ENCODE results near the gene FIGLA. TPM values are rescaled to one million over a fixed set of nuclear protein-coding genes. Genes with fewer than 3 reads are reported as not detected.

The FIGLA gene, protein sequence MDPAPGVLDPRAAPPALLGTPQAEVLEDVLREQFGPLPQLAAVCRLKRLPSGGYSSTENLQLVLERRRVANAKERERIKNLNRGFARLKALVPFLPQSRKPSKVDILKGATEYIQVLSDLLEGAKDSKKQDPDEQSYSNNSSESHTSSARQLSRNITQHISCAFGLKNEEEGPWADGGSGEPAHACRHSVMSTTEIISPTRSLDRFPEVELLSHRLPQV
- not detected for polyA plus RNA-seq (ENCODE audit: insufficient read length in 12 of 12)
- long read RNA-seq, donor 1 = 0 reads
- long read RNA-seq, donor 2 = 0 reads
- long read RNA-seq, donor 3 = 0 reads
- long read RNA-seq, donor 4 = 0 reads
- long read RNA-seq, donor 5 = 0 reads
- long read RNA-seq, donor 6 = 0 reads
- long read RNA-seq, donor 7 = 0 reads
- long read RNA-seq, donor 8 = 0 reads
- long read RNA-seq, donor 9 = 0 reads
- long read RNA-seq, donor 10 = 0 reads
- long read RNA-seq, donor 11 = 0 reads

DNA sequence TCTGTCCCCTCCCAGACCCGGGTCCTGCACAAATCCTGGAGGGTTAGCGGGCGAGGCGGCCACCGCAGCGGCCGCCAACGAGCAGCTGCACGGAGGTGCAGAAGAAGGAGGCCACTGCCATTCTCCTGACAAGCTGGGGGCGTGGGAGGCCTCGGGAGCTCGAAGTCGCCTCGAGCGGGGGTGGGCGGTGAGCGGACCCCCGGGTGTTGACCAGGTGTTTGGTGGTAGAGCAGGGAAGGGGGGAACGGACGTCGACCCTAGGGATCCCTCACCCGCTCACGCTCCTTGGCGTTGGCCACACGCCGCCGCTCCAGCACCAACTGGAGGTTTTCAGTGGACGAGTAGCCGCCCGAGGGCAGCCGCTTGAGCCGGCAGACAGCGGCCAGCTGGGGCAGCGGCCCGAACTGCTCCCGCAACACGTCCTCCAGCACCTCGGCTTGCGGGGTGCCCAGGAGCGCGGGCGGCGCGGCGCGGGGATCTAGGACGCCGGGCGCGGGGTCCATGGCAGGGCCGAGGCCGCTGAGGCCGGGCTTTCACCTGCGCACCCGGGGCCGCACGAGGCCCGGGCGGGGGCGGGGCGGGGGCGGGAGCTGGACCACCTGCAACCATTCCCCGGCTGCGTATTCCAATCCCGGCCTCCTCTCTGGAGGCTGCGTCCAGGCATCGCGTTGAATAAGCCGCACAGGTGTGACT lies at the start of gene FIGLA:
TSS of gene FIGLA (minus strand) at position 508 of the 693 bp plus-strand sequence. CDS start at position 503, 5 bp downstream.
- DNase-seq = no peak

DNA sequence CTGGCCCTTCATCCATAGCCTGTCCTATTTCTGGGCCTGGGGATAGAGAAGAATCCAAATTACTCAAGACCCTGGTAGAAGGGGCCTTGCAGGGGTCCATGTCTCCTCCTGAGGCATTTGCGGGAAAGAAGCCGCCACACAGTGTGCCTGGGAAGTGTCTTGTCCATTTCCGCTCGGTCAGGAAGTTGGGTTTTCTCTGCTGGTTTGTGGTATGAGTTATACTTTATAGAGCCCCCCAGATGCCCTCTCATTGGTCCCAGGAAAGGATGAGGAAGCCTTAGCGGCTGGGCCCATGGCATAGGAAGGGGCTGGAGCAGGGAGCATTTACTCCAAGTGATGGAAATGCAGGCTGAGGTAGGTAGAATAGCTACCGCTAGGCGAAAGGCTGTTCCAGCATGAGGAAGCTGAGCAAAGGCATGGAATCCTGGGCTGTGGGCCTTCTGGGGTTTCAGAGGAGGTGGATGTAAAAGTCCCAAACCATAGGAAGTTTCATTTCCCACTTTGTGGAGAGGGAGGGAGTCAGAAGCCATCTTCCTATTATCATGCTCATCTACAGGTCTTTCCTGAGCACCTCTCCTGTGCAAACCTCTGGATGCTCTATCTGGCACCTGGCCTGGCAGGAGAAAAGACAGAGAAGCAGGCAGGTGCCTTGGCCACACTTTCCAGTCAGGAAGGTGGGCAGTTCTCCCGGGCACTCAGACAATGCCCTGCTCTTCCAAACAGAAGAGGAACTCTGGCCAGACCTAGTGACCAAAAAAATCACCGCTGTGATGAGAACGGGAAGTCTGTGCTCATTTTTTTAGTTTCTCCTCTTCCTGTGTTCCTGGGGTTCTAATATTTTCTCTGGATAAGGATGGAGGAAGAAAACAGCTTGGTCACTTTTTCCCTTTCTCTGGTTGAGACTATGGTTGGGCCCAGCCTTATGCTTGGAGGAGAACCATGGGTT lies 47.8 kb upstream of the FIGLA start:
- DNase-seq = no peak

DNA sequence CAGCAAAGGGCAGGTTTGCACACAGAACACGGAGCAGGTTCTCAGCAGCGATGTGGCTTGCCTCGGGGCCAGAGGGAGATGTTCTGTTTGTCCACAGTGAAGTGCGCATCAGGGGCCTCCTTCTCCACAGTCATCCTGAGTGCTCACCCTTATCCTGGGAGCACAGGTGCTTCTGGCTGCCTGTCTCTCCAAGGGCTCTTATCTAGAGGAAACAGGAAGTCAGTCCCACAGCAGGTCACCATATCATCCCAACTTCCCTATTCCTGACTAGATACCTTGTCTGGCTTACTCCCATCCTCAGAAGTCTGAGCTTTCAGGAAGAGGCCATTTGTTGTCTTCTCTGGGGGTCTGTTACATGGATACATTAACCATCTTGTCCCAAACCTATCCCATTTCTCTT lies 45.2 kb upstream of the FIGLA start, which contains the start of gene CD207:
TSS of gene CD207 (minus strand) at position 174 of the 400 bp plus-strand sequence. CDS start at position 134, 40 bp downstream.
- DNase-seq = no peak

DNA sequence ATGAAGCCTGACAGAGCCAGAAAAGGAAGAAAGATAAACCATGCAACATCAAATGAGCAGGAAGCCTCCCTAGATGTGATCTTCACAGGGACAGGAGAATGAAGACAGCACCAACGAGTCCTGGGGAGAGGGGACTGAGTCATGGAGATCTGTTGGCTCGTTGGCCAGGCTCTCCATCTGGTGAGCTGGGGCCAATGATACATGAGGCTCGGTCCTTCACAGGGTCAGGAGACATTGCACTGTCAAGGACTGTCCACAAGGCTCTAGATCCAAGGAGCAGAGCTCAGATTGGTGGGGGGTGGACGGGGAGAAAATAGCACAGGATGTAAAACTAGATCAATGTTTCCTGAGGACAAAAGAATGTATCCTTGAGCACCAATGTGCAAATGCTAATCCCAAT lies 44.4 kb upstream of the FIGLA start:
- no peak for DNase-seq

DNA sequence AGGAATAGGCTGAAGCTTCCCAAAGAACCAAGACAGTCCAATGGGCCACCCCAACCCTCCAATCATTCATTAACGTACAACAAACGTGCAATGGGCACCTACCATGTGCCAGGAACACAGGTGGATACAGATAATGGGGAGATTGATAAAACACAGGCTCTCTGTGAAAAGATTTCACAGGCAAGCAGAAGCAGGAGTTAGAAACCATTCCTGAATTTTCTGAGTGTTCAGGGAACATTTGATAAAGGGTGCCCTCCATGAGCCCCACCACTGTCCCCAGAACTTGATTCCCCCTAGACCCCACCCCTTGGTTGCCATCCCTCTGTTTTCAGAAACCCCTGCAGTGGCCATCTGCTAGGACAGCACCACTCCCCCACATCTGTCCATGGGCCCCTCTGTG lies 43.7 kb upstream of the FIGLA start:
- no peak for DNase-seq

DNA sequence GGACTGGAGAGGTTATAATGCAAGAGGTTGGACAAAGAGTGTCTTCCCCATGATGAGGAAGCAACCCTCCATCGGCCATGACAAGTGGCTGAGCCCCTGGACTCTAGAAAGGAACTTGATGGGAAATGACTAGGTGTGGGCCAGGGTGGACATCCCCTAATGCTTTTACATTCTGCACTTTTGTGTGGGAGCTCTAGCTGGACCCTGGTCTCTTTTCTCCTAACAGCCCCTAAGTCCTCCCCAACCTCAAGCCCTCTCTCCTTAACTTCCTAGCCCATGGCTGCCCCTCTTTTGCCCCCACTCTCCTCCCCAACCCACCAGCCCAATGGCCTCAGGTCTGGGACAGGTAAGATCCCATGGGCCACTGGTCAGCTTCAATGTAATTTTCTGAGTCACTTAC lies 42.8 kb upstream of the FIGLA start:
- DNase-seq = no peak

DNA sequence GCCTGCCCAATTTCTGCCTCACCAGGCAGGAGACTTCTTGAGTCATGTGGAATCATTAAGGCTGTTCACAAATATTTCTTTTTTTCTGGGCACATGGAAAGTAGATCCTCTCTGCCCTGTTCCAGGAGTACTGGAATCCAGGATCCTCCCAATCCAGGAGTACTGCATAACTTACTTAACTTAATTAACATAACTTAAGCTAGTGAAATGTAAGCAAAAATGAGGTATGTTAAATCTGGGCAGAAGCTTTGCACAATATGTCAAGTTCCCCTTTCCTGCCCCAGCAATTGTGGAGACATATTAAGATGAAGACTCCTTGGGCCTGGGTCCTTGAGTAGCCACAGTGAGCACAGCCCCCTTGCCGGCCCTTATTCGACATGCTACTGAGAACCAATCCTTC lies 41.9 kb upstream of the FIGLA start:
- no peak for DNase-seq

DNA sequence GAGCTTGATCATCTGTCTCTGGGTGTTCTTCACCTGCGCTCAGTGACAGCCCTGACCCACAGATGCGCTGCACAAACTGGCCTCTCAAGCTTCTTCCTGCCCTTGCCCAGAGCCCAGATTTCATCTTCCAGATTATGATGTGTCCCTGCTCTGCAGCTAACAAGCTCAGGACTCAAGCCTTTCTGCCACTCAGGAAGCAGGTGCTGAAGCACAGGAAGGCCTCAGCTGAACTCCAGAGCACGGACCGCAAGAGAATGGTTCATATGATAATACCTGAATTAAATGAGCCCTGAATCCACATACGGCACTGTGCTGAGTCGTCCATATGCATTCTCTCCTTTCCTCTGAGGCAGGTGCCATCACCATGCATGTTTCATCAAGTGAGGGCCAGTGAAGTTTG lies 41.4 kb upstream of the FIGLA start:
- DNase-seq = no peak

DNA sequence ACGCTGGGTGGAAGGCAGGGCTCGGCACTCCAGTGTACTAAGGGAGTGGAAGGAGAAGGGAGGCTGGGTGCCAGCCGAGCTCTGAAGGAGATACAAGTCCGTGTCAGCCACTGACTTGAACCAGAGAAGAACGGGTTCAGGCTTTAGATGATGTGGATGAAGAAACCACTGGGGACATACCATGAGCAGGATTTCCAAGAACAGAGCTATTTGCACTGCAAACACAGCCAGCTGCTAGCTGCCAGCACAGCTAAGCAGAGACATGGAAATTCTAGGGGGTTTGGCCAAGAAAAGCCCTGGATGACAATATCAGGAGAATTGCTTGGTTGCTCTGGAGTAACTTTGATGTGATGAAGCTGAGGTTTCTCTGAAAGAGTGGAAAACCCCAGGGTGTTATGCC lies 39.9 kb upstream of the FIGLA start:
- DNase-seq = peak; percentile 45

DNA sequence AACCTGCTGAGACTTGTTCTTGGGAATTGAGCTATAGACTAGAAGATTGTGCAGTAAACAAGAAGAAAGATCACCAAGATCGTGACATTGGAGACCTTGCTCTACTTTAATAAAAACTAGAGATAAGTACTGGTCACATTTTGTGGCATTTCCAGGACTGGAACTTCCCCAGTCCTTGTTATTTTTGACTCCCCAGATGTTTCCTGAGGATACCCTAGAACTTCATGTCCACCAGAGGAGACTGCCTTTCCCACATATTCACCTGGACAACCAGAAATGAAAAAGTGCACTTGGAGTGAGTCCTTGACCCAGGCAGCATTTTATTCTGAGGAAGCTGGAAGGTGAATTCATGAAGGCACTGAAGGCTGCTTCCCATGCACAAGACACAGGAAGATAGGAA lies 39.5 kb upstream of the FIGLA start:
- DNase-seq = no peak

DNA sequence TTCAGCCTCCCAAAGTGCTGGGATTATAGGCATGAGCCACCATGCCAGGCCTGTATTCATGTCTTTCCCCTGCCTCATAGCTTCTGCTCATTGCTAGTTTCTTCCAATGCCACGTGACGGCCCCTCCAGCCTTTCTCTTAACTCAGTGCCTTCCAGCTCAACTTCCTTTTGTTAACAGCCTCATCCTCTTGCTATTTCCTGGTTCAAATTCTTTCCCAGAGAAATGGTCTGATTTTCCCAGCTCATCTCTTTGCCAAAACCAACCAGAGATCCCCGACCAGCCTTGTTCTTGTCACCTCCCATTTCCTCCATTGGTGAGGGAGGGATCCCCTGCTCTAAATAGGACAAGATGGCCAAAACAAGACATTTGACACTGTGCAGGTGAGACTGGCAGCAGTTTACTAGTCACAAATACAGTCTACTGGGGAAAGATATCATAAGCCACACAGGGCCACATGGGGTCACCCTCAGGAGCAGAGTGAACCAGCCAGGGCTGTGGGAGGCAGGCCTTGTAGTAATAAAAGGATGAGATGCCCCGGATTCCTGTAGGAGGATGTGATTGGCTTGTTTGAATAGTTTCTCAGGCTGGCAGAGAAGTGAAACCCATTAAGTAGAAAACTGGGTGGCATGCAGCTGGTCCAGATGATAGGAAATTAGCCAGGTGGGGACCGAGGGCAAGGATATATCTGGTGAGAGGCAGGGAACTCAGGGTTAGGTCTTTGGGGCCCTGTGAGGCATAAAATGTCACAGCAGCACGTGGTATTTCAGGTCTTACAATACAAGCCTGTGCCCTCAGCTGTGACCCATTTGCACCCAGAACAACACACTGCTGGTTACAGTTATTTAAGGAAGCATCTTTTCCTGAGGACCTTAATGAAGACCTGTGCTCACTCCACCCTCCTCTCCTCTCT lies 38.7 kb upstream of the FIGLA start:
- DNase-seq = no peak

DNA sequence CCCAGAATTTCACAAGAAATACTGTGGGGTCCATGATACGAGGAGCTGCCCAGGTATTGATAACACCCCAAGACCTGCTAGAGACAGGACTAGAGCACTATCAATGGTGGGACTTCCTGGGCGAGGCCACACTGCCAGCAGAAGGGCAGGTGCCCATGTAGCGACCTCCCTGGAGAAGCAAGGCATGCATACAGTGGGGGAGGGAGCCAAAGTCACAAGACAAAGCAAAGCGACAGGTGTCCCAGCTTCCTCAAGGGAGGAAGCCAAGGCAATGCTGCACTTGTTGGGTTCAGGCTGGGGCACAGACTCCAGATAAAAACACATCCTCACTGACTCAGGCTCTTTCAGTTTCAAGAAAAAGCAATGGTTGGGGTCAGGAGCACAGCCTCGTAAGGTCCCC lies 37.7 kb upstream of the FIGLA start:
- DNase-seq = no peak

DNA sequence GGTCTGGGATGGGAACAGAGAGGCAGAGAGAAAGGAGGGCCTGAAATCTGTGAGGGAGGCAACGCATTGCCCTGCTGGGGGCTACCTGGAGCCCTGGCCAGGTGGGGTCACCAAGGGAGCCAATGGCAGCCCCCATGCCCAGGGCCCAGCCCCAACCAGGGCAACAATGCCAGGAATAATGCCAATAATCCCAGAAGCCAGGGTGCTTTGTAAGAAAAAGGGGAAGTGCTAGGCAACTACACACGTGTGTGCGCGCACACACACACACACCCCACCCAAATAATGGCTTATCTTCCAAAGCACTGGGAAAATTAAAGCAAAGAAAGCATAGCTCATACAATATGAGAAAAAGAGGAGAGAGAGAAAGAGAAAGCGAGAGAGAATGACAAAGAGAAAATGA lies 36.9 kb upstream of the FIGLA start:
- DNase-seq = no peak

DNA sequence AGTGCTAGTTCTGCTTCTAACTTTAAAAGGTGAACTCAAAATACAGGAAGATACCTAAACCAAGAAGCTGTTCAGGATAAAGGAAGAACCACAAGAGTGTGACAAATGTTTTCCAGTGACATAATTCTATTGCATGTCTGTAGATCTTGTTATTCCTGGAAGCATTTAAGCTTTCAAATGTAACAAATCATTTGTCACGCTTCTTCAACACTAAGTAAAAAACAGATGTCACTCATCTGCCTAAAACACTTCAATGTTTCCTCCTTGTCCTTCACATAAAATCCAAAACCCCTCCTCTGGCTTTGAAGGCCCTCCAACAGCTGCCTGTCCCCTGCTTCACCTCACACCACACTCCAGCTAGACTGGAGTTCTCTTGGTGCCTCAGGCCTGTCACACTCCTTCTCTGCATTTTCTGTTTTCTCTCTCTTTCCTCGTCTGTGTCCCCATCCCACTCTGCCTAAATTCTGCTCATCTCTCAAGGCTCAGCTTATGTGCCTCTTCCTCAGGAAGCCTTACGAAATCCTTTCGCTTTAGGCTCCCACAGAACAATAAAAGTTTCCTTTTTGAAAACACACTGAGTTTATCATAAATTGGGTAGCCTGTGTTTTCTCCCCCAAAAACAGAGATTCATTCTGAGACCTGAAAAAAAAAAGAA lies 36.4 kb upstream of the FIGLA start:
- no peak for DNase-seq

DNA sequence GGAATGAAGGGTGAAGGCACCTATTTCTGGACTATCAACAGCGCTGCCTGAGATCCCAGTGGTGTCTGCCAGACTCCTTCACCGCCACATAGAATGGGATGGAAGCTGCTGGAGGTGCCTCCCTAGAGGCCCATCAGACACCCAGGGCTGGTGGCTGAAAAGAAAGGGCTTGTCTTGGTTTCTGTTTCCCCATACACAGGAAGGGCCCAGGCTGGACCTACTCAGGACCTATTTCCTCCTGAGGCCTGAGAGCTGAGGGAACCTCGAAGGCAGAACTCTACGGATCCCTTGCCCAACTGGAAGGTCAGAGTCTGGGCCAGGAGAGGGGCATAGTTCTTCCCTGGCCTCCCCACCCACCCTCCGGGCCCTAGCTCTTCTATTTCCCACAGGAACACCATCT lies 32.8 kb upstream of the FIGLA start:
- no peak for DNase-seq

DNA sequence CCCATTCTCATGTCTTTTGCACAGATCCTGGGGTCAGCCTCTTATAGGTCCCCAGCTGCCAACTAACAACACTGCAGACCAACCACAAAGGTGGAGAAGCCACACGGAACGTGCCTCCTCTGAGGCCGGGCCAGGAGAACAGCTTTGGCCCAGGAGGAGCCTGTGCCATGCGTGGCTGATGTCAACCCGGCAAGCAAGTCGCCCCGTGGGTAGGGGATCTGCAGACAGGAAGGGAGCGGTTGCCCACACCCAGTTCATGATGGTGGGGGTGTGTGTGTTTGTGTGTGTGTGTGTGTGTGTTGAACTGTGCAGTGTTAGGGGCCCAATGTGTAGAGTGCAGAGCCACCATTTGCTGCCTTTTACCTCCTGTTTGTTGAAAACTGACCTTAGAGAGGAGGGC lies 32.4 kb upstream of the FIGLA start:
- no peak for DNase-seq

DNA sequence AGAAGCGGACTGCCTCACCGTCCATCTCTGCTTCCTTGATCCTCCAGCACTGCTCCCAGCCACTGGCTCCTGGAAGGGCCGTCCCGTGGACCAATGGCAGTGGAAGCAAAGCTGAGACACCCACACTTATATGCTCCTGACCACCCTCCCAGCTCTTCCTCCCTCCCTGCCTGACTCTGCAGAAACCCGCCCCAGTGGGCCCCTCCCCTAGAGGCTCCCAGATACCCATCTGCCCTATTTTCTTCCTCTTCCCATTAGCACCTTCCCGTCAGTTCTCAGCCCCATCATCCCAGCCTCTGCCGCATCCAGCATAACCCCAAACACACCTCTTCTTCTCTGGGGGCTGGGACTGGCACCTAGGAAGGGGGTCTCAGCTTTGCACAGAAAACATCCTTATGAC lies 30.1 kb upstream of the FIGLA start, which contains the start of gene CLEC4F:
TSS of gene CLEC4F (minus strand) at position 101 of the 400 bp plus-strand sequence. CDS start at position 25, 76 bp downstream.
- no peak for DNase-seq

DNA sequence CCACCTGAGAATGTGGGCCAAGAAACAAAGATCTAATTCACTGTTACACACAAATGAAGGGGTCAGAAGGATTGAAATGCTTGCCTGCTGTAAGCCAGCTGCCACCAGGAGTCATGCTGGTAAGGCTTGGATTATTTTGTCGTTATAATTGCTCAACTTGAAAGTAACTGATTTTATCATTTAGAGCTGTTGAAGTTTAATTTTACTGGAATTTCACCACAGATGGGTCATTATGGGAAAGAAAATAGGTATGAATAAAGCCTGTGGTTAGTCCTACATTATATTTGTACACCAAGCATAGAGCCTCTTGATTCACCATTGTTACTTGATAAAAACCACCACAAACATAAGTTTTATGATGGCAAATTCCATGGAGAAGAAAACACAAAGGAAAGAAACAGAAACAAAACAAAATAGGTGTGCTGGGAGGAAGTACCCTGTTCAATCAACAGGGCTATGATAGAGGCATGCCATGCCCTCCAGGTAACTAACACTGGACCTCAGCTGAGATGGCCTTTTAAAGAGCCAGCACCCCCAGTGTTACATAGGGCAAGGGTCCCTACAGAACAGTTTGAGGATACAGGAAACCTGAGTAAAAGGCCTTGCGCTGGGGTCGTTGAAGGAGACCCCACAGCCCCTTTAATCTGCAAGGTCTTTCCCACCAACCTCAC lies 27.0 kb upstream of the FIGLA start:
- no peak for DNase-seq

DNA sequence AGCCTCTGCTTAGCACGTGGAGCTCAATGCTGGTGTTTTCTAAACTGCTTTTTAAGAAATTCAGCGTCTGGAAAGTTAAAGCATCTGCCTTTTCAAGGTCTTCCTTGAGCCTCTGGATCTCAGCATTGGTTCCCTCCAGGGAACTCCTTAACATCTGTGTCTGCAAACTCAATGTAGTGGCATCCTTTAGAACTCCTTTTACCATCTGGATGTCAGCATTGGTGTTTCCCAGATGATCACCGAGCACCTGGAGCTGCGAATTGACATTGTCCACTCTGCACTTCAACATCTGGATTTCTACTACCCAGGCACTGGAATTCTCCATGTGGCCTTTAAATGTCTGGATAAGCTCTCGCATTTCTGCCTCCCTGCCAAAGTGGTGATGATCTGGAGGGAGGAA lies 26.3 kb upstream of the FIGLA start:
- no peak for DNase-seq

Data from muscle of arm (tissue), 14 donors.